GM19240 (cell line): ENCODE data around the gene PLCL1.

Source experiments
- DNase-seq: peaks from one replicate; pipeline ENCODE4 v3.0.0; 2011; ENCODE audit warnings: low spot score; ENCODE audit not compliant: insufficient read length

The PLCL1 gene

DNA sequence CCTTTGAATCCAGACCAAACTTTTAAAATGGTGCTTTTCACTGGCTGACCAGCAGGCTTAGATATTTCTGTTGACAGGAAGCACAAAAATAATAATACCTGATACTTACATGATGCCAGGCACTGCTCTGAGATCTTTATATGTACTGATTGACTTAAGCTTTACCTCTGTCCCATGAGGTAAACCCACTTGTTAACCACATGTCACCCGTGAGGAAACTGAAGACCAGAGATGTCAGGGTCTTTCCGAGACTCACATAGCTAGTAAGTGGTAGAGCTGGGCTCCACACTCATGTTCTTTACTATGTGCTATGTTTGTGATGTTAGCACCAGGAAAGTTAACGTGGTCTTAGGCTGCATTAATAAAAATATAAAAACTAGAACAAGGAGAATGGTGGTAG is 297.7 kb downstream of the PLCL1 start:
- DNase-seq, result no peak

GRCh38 chr2:198102856-198103255 is 298.5 kb downstream of the PLCL1 start:
- DNase-seq, result no peak

GRCh38 chr2:198106621-198107385 is 302.4 kb downstream of the PLCL1 start:
- DNase-seq, result no peak

- DNase-seq, result no peak
These were observed 308.9 kb downstream of the PLCL1 start for GRCh38 chr2:198113316-198113715.

DNA sequence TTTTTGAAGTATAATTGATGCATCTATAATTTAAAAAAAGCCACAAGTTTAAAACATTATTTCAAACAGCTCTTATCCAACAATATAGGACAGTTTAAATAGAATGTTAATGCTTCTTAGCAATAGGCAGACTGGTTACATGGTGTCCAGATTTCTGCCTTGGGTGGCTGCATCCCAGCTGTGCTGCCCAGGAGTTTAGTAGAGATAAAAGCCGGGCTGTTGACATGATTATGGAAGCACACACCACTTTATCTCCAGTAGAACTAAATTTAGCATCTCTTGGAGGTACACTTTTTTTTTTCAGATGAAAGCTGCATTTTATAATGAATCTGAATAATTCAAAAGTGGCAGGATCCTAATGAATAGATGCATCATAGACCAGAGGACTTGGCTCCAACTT is 309.7 kb downstream of the PLCL1 start:
- DNase-seq, result no peak

GRCh38 chr2:198115201-198115600 is 310.8 kb downstream of the PLCL1 start:
- no peak for DNase-seq

- DNase-seq, result no peak
These were observed 312.4 kb downstream of the PLCL1 start for GRCh38 chr2:198116756-198117155.

- DNase-seq, result no peak
These were observed 313.1 kb downstream of the PLCL1 start for GRCh38 chr2:198117406-198118041.

DNA sequence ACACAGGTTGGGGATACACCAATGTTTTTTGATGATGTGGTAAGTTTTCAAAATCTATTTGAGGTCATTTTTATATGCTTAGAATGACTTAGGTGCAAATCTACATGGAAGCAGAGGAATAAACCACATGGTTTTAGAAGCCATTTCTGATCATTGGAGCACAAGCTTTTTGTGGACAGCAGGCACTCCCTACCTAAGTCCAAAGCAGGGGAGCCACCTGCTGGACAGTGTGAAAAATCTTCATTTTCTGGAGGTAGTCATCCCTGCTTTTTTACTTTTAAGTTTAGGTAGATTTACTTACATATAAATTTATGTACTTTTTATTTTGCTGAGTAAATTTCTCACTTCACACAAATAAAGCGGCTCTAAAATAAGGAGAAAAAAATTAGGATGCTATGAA is 323.2 kb downstream of the PLCL1 start:
- peak; percentile 23 for DNase-seq

DNA sequence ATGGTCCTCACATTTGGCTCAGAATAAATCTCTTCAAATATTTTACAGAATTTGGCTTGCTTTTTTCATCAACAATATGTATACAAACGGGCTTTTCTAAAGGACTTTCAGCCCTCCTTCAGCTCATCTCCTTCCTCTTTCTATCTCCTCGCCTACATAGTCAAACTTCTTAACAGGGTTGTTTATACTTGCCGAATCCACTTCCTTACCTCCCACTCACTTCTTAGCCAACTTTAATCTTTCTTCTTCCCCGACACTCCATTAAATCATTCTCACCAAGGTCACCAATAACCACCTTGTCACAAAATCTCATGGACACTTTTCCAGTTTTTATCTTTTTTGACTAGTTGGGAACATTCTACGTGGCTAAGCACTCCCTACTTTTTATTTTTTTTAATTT is 325.2 kb downstream of the PLCL1 start:
- DNase-seq, result no peak

GRCh38 chr2:198134293-198134955 is 330.0 kb downstream of the PLCL1 start:
- DNase-seq, result no peak

- no peak for DNase-seq
These were observed 331.1 kb downstream of the PLCL1 start for GRCh38 chr2:198135481-198135934.

GRCh38 chr2:198136142-198136541 is 331.7 kb downstream of the PLCL1 start:
- DNase-seq, result no peak

- no peak for DNase-seq
These were observed 333.3 kb downstream of the PLCL1 start for GRCh38 chr2:198137733-198138132.

GRCh38 chr2:198141726-198142125 is 337.3 kb downstream of the PLCL1 start:
- no peak for DNase-seq

GRCh38 chr2:198143156-198143555 is 338.8 kb downstream of the PLCL1 start:
- no peak for DNase-seq

DNA sequence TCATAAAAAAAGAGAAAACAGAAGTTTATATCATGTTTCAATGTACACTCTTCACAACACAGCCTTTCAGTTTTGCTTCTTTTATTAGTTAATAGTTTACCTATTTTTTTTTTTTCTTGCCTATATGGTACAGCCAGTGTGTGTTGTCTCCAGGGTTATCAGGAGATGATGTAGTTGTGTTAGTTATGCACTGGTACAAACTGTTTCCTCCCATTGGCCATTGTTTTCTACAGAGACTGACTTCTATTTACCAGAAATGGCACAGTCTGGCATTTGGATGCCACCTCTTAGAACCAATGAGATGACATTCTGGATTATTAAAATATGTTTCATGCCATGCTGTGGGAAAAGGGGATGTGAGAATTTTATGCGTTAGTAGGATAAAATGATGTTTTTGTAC is 339.4 kb downstream of the PLCL1 start:
- no peak for DNase-seq

DNA sequence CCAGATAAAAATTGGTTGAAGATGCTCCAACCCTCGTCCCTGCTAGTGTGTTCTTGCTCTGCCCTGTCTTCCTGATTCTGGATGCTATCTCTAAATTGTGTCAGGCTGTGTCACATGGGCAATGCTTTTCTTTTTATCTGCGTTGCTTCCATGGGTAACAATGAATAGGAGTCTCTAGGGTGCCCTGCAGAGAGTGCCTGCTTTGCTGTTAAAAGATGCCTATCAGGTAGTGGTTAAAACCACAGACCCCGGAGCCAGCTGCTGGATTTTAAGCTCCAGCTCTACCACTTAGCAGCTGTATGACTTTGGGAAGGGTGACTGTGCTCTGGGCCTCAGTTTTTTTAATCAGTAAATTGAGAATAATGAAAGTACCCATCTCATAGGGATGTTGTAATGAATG is 340.3 kb downstream of the PLCL1 start:
- no peak for DNase-seq

- no peak for DNase-seq
These were observed 342.1 kb downstream of the PLCL1 start for GRCh38 chr2:198146346-198146940.

DNA sequence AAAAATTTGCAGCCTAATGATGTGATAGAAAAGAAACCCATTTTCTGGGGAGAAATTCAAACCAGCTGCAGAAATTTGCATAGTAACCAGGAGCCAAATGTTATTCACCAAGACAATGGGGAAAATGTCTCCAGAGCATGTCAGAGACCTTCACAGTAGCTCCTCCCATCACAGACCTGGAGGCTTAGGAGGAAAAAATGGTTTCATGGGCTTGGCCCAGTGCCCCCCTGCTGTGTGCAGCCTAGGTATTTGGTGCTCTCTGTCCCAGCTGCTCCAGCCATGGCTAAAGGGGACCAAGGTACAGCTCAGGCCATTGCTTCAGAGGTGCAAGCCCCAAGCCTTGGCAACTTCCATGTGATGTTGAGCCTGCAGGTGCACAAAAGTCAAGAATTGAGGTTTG is 352.9 kb downstream of the PLCL1 start:
- no peak for DNase-seq

DNA sequence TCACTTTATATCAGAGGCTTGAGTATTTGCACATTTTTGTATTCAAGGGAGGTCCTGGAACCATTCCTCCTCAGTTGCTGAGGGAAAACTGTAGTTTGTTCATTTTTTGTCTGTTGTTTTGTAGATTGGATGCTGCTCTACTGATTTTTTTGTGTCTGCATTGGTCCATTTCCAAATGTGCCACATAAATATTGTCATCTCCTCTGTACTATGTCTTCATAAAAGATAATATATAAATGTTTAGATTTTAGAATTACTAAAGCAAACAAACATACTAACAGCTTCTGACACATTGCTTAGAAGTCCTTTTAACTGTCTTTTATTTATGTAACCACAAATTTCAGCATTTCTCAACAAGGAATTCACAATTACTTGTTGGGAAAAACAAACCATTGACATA is 356.8 kb downstream of the PLCL1 start:
- no peak for DNase-seq

GRCh38 chr2:198162276-198162675 is 357.9 kb downstream of the PLCL1 start:
- DNase-seq, result no peak
